ENCODE measurements around the gene ZFYVE1.

Gene ZFYVE1

GRCh38 chr14:73027984-73028383 is 1.1 kb upstream of the ZFYVE1 start:
- Histone ChIP-seq H3K9me3 (ENCODE audit: insufficient read depth, low read length) (no peaks in the 10 kb centered on the region), H3K27me3 (ENCODE audit: low read depth, low read length) (no peaks in the 10 kb centered on the region), H3K36me3 (replicated peaks; ENCODE audit: low read depth, low read length) (peaks cover 11% of the 10 kb centered on the region), H3K27ac (ENCODE audit: low read length) (no peak overlapping the region), H3K4me3 (ENCODE audit: low read length) (peak overlapping the region; percentile 87; the same call in 1 of the 2 replicates), H3K4me2 (ENCODE audit: low read length) (peak overlapping the region; percentile 65), H3K4me1 (ENCODE audit: low read length) (peaks cover 27% of the 10 kb centered on the region), H4K20me1 (ENCODE audit: insufficient read depth, low read length) (no peaks in the 10 kb centered on the region), H2AFZ (ENCODE audit: low read depth, low read length) (peak overlapping the region; percentile 91), H3K79me2 (ENCODE audit: low read length) (peaks cover 6% of the 10 kb centered on the region), H3K9ac (ENCODE audit: low read length) (no peak overlapping the region)
- TF ChIP-seq CTCF (IDR thresholded peaks at IDR 0.05; ENCODE audit: low read depth, low read length) = no peak
- no peak for TF ChIP-seq EZH2phosphoT487 (IDR thresholded peaks at IDR 0.05; ENCODE audit: low read depth)

GRCh38 chr14:73027546-73027945 is 640 bp upstream of the ZFYVE1 start:
- Histone ChIP-seq H3K4me2 (ENCODE audit: low read length) (peak overlapping the region; percentile 65), H3K27ac (ENCODE audit: low read length) (no peak overlapping the region), H3K27me3 (ENCODE audit: low read depth, low read length) (no peaks in the 10 kb centered on the region), H3K79me2 (ENCODE audit: low read length) (peaks cover 6% of the 10 kb centered on the region), H3K9me3 (ENCODE audit: insufficient read depth, low read length) (no peaks in the 10 kb centered on the region), H3K4me1 (ENCODE audit: low read length) (peaks cover 27% of the 10 kb centered on the region), H3K4me3 (ENCODE audit: low read length) (peak overlapping the region; percentile 87), H3K36me3 (replicated peaks; ENCODE audit: low read depth, low read length) (peaks cover 13% of the 10 kb centered on the region), H4K20me1 (ENCODE audit: insufficient read depth, low read length) (no peaks in the 10 kb centered on the region), H2AFZ (ENCODE audit: low read depth, low read length) (peak overlapping the region; percentile 91), H3K9ac (ENCODE audit: low read length) (peak overlapping the region; percentile 16; the same call in 1 of the 2 replicates)
- no peak for TF ChIP-seq EZH2phosphoT487 (IDR thresholded peaks at IDR 0.05; ENCODE audit: low read depth)
- no peak for TF ChIP-seq CTCF (IDR thresholded peaks at IDR 0.05; ENCODE audit: low read depth, low read length)

- H2AFZ ChIP-seq (ENCODE audit: low read depth, low read length) = no peak overlapping the region
- peak overlapping the region; percentile 59 for H3K9ac ChIP-seq (ENCODE audit: low read length)
- peaks cover 6% of the 10 kb centered on the region for H3K79me2 ChIP-seq (ENCODE audit: low read length)
- peaks cover 27% of the 10 kb centered on the region for H3K4me1 ChIP-seq (ENCODE audit: low read length)
- no peaks in the 10 kb centered on the region for H3K9me3 ChIP-seq (ENCODE audit: insufficient read depth, low read length)
- peak overlapping the region; percentile 71 for H3K4me2 ChIP-seq (ENCODE audit: low read length)
- no peaks in the 10 kb centered on the region for H3K27me3 ChIP-seq (ENCODE audit: low read depth, low read length)
- H3K27ac ChIP-seq (ENCODE audit: low read length) = no peak overlapping the region
- peaks cover 14% of the 10 kb centered on the region for H3K36me3 ChIP-seq (replicated peaks; ENCODE audit: low read depth, low read length)
- no peaks in the 10 kb centered on the region for H4K20me1 ChIP-seq (ENCODE audit: insufficient read depth, low read length)
- no peak for TF ChIP-seq CTCF (IDR thresholded peaks at IDR 0.05; ENCODE audit: low read depth, low read length)
- TF ChIP-seq EZH2phosphoT487 (IDR thresholded peaks at IDR 0.05; ENCODE audit: low read depth) = no peak
- peak overlapping the region; percentile 87 for H3K4me3 ChIP-seq (ENCODE audit: low read length)
Measured at GRCh38 chr14:73026243-73026844, 562 bp downstream of the ZFYVE1 start.

GRCh38 chr14:73025544-73025943 is 1.4 kb downstream of the ZFYVE1 start:
- Histone ChIP-seq H3K79me2 (ENCODE audit: low read length) (peaks cover 7% of the 10 kb centered on the region), H2AFZ (ENCODE audit: low read depth, low read length) (no peak overlapping the region), H4K20me1 (ENCODE audit: insufficient read depth, low read length) (no peaks in the 10 kb centered on the region), H3K36me3 (replicated peaks; ENCODE audit: low read depth, low read length) (peaks cover 14% of the 10 kb centered on the region), H3K27ac (ENCODE audit: low read length) (no peak overlapping the region), H3K9ac (ENCODE audit: low read length) (no peak overlapping the region; the same call in 1 of the 2 replicates), H3K4me1 (ENCODE audit: low read length) (peaks cover 27% of the 10 kb centered on the region), H3K4me3 (ENCODE audit: low read length) (peak overlapping the region; percentile 87), H3K27me3 (ENCODE audit: low read depth, low read length) (no peaks in the 10 kb centered on the region), H3K9me3 (ENCODE audit: insufficient read depth, low read length) (no peaks in the 10 kb centered on the region), H3K4me2 (ENCODE audit: low read length) (peak overlapping the region; percentile 71)
- TF ChIP-seq CTCF (IDR thresholded peaks at IDR 0.05; ENCODE audit: low read depth, low read length) = no peak
- TF ChIP-seq EZH2phosphoT487 (IDR thresholded peaks at IDR 0.05; ENCODE audit: low read depth) = no peak
